GM18508 (cell line): ENCODE results near the gene PCYT1A.
"Not testable (repeated sequence)": the region's sequence is repeated elsewhere in the genome, so short reads cannot be mapped to it uniquely, and the experiment has no call there.

Source experiments
- ATAC-seq: cut with Tn5 transposase; IDR thresholded peaks from one replicate; pipeline ENCODE4 v1.9.1; 2021; ENCODE audit warnings: moderate number of reproducible peaks; ENCODE audit not compliant: insufficient read depth, unreplicated experiment

The PCYT1A gene

DNA sequence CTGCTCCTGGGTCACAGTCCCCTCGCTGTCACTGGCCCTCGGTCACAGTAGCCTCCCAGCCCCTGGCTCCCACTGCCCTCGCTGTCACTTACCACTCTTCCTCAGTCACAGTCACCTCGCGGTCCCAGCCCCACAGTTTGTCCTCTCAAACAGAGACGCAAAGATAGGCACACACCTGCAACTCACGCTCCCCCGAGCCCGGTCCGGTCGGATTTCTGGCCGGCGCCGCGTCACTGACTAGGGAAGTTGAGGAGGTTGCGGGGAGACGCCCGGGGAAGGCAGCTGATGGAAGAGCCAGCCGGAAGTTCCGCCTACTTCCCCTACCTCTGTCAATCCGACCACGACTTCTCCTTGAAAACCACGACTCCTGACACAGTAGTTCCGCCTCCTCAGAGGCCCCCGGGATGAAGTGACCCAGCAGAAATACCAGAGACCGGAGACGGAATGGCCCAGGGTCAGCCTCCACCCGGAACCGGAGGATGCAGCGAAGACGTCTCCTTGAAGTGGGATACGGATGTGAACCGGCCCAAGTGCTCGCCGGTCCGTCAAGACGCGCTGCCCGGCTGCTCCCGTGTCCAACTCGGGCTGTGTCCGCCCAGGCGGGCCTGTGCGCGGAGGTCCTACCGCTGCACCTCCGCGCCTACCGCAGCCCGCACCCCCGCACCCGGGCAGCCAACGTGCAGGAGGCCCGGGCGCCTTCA, at the start of gene PCYT1A:
Gene PCYT1A (minus strand): TSS at position 287 of the 701 bp plus-strand sequence. CDS start 17,195 bp downstream, outside the sequence.
- no peak for ATAC-seq

DNA sequence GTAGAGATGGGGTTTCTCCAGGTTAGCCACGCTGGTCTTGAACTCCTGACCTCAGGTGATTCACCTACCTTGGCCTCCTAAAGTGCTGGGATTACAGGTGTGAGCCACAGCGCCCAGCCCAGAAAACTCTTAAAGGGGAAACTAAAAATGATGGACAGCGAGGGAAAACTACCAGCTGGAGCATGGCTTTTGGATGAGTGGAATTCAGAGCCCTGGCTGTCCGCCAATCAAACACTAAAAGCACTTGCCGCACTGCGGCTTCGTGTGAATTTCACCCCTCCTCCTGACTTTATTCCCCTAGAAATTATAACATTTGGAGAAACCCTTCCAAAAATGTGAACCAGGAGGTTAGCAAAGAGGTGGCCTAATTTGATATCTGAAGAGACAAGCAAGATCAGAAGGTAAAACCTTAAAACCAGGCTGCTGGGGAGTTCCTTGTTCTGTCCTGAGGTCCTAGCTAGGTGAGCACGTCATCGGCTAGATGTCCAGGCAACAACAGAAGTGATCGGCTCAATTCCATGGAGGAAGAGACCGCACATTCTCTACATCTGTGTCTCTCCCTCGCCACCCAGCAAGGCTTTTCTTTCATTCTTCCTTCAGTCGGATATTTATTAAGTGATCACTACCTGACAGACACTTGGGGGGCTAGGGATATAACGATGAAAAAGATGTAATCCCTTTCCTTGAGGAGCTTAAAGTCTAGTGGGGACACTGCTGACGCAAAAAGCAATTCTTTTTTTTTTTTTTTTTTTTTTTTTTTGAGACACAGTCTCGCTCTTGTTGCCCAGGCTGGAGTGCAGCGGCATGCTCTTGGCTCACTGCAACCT, 49.0 kb upstream of the PCYT1A start:
- no peak for ATAC-seq

DNA sequence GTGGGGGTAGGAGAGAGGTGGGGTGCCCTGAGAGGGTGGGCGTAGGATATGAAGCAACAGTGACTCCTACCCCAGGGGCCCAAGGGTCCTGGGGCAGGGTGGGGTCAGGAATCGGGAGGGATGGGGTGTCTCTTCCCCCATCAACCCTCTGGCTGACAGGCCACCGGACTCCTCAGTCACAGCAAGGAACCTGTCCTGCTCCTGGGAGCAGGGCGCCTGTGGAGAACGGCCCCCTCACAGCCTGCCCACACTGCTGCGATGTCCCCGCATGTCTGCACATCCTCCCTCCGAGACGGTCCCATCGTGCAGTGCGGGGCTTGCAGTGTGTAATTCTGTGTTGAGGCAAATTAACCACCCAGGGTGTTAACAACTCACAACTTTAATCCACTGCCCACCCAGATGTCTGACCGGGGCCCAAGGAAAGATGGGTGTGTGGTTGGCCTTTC, 48.0 kb upstream of the PCYT1A start:
- no peak for ATAC-seq

DNA sequence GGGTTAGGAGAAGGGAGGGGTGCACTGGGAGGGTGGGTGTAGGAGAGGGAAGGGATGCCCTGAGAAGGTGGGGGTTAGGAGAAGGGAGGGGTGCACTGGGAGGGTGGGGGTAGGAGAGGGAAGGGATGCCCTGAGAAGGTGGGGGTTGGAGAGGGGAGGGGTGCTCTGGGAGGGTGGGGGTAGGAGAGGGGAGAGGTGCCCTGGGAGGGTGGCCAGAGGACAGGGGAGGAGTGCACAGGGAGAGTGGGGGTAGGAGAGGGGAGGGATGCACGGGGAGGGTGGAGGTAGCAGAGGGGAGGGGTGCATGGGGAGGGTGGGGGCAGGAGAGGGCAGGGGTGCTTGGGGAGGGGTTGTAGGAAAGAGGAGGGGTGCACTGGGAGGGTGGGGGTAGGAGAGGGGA, 47.5 kb upstream of the PCYT1A start:
- no peak for ATAC-seq

DNA sequence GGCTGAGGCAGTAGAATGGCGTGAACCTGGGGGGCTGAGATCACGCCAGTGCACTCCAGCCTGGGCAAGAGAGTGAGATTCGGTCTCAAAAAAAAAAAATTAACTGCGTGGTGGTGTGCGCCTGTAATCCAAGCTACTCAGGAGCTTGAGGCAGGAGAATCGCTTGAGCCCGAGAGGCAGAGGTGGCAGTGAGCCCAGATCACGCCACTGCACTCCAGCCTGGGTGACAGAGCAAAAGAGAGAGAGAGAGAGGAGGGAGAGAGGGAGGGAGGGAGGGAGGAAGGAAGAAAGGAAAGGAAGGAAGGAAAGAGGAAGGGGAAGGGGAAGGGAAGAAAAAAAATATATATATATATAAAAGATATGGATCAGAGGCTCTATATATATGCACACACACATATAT, 44.6 kb upstream of the PCYT1A start:
- no peak for ATAC-seq

DNA sequence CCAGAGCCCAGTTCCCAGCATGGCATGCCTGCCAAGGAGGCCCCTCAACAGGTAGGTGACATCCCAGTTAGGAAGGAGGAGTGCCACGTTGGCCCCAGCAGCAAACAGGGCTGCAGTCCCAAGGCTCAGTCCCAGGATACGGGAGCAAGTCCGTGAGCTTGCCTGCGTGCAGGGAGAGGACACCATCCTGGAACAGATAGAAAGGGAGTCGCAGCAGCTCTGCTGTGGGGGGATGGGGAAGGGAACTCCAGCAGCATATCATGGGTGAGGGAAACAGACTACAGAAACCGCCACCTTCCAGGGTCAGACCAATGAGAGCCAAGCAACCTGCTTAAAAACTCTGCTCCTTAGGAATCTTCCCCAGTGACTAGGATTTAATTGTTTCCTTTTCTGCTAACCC, 39.9 kb upstream of the PCYT1A start:
- ATAC-seq: no peak

DNA sequence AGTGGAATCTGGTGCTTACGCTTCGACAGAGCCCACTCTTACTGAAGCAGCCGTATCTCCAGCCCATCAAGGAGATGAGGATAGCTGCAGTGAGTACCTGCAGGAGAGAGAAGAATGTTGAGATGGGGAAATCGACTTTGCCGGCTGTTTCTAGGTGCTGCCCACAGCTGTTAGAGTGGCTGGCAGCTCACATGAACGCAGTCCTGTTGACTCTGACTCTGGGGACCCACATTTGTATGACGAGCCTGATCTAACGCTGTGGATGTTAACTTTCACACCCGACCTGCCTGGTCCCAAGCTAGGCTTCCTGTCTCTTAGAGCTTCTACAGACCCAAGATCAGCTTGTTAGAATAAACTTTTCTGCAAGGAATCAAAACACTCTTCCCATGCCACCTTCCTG, 39.4 kb upstream of the PCYT1A start:
- ATAC-seq: no peak

DNA sequence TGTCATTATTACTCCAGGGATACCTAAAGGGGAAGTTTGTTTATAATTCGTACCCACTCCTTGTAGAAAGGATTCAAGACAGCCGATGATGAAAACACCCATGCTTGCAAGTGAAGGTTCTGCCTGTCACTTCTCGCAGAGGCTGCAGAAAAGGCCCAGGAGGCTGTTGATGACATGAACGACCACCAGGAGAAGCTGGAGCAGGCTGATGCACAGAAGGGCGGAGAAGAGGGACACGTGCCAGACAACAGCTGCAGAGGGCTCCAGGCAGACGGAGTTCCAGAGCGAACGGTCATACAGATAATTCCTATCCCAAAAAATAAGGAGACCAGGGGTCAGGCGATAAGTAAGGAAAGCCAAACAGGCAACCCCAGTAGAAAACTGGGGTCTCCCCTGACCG, 36.2 kb upstream of the PCYT1A start:
- ATAC-seq: no peak

DNA sequence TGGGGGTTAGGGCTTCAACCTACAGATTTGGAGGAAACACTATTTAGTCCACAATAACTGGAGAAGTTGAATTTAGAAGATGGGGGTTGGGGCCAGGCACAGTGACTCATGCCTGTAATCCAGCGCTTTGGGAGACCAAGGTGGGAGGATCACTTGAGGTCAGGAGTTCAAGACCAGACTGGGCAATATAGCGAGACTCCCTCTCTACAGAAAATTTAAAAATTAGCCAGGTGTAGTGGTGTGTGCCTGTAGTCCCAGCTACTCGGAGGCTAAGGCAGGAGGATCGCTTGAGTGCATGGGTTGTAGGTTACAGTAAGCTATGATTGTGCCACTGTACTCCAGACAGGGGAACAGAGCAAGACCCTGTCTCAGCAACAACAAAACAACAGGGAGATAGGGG, 35.5 kb upstream of the PCYT1A start:
- ATAC-seq: no peak

DNA sequence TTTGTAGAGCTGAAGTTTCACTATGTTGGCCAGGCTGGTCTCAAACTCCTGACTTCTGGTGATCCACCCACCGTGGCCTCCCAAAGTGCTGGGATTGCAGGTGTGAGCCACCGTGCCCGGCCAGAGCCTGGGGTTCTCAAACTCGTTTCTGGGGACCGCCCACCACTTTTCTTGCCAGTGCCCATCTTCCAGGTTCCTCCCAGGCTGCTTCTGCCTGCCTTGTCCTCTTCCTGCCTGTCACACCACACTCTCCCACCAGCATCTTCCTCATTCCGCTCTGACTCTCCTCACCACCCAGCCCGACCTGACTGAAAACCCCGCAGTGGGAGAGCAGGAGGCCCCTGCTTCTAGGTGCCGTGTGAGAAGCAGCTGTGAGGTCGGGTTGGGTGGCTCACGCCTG, 33.6 kb upstream of the PCYT1A start:
- no peak for ATAC-seq

DNA sequence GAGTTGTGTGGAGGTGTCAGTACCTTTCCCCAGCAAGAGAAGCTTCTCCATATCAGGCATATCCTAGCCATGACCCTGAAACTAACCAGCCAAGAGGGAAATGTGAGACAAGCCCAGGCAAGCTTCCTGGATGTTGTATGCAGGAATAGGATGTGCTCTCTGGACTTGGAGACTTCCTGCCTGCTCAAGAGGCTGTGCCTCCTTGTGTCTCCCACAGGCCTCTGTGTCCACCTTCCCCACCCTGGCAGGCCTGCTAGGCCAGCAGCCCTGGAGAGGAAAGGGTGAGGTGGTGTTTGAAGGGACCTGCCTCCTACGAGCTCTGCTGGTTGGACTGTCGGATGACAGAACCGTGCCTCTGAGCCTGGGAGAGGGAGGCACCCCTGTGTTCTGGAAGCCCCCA, 32.6 kb upstream of the PCYT1A start:
- ATAC-seq: no peak

DNA sequence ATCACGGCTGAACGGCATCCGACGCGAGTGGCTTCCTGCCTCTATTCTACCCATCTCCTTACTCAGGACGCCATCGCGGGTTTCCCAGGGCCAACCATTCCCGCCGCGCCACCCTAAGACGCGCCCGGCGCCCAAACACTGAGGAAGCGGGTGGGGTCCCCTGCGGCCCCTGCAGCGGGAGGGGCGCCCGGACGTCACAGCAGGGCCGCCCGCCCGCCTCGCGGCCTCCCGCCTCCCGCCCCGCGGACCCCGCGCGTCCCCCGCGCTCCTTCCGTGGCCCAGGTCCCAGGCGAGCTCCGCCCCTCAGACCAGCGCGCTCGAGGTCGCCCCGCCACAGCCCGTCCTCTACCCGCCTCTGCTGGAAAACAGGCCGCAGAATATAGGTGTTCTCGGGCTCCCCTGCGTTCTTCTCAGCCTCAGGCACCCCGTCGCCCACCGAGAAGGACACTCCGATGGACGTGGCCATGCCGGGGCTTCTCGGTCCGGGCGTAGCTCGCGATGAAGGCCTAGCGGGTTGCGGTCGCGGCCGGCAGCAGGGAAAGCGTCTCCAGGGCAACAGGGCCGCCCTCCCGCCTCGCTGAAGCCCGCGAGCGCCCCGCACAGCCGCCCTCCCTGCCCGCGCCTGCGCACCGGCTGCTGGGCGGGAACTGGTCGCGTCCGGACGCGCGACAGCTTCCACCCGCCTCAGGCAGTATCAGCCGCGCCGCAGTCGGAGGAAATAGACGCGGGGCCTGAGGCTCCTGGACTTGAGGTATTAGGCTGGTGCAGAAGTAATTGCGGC, 30.4 kb upstream of the PCYT1A start, which contains the start of gene DYNLT2B:
Gene DYNLT2B (minus strand): TSS at position 554 of the 781 bp plus-strand sequence. CDS start 88 bp downstream, at position 466.
- ATAC-seq: peak; percentile 36

DNA sequence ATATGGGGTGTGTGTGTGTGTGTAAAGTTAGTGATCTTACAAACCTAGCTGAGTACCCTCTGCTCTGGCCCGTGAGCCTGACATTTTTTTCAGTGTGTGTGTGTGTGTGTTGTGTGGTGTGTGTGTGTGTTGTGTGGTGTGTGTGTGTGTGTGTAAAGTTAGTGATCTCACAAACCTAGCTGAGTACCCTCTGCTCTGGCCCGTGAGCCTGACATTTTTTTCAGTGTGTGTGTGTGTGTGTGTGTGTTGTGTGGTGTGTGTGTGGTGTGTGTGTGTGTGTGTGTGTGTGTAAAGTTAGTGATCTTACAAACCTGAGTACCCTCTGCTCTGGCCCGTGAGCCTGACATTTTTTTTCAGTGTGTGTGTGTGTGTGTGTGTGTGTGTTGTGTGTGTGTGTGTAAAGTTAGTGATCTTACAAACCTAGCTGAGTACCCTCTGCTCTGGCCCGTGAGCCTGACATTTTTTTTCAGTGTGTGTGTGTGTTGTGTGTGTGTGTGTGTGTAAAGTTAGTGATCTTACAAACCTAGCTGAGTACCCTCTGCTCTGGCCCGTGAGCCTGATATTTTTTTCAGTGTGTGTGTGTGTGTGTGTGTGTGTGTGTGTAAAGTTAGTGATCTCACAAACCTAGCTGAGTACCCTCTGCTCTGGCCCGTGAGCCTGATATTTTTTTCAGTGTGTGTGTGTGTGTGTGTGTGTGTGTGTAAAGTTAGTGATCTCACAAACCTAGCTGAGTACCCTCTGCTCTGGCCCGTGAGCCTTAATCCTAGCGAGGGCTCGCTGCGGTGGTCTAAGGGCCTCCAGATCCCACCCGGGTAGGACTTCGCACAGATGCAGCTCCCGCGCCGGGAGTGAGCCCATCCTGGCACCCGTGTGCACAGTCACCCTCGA, 29.5 kb upstream of the PCYT1A start:
- ATAC-seq: not testable (repeated sequence)

DNA sequence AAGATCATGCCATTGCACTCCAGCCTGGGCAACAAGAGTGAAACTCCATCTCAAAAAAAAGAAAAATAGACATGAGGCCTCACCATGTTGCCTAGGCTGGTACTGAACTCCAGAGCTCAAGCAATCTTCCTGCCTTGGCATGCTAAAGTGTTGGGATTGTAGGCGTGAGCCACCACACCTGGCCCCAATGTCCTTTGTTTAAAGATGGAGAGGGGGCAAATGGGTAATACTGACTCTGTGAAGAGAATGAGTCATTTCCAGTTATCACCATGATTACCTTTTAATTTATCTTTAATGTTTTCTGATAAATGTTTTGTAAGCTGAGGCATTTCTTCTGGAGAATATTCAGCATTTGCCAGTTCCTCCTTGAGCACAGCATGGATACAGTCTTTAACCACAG, 28.3 kb upstream of the PCYT1A start:
- ATAC-seq: no peak

DNA sequence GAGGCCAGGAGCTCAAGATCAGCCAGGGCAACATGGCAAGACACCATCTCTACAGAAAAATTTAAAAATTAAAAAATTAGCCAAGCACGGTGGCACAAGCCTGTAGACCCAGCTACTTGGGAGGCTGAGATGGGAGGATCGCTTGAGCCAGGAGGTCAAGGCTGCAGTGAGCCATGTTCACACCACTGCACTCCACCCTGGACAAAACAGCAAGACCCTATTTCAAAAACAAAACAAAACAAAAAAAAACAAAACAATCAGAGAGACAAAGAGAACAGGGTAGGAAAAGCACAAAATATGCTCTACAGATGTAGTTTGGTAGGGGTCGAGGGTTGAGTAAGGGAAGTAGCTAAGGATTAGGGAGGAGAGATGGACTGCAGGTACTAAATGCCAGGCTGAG, 27.1 kb upstream of the PCYT1A start:
- no peak for ATAC-seq

DNA sequence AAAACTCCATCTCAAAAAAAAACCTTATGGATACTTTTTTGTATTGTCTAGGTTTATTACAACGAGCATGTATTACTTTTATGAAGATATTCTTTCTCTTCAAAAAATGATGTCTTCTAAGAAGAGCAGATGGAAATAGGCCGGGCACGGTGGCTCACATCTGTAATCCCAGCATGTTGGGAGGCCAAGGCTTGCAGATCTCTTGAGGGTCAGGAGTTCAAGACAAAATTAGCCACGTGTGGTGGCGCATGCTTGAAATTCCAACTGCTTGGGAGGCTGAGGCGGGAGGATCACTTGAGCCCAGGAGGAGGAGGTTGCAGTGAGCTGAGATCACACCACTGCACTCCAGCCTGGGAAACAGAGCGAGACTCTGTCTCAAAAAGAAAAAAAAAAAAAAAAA, 26.6 kb upstream of the PCYT1A start:
- not testable (repeated sequence) for ATAC-seq

DNA sequence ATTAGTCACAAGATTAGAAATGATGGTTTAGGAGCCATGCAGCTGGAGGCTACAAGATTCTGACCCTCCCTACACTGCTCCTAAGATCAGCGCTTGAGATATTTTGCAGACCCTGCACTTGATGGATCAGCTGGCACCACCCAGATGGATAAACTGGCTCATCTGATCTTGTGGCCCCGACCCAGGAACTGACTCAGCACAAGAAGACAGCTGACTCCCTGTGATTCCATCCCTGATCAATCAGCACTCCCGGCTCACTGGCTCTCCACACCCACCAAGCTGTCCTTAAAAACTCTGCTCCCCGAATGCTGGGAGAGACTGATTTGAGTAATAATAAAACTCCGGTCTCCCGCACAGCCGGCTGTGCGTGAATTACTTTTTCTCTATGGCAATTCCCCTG, 15.4 kb upstream of the PCYT1A start:
- not testable (repeated sequence) for ATAC-seq

DNA sequence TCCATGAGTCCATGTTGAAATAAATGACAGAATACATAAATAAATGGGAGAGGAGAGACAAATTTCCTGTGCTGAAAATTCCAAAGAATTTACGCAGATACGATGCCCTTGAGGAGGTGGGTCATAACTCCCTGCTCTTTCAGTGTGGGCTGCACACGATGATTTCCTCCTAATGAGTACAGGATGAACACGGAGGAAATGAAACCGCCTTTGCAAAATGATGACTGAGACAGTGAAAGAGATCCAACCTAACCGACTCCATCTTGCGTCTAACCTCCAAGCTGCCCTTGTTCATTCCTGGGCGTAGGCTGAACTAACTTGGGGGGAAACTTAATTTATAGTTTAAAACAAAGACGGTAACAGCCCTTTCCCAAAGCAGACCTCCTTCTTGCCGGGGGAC, 15.0 kb upstream of the PCYT1A start:
- ATAC-seq: not testable (repeated sequence)

DNA sequence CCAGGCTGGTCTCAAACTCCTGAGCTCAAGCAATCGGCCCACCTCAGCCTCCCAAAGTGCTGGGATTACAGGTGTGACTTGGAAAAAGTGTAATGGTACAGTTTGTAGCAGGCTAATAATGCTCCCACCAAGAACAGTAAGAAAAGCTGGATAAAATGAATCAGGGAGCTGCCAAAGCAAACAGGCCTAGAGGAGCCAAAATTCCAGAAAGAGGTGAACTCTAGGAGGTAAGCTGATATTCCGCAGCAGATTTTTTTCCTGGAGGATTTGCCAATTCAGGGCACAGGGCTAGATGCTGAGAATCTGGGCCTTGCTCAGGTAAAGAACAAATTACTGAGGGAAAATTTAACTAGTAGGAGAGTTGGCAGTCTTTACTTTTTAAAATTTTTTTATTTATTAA, 11.0 kb upstream of the PCYT1A start:
- no peak for ATAC-seq
